Measurements from ENCODE around the gene METTL23.

DNA sequence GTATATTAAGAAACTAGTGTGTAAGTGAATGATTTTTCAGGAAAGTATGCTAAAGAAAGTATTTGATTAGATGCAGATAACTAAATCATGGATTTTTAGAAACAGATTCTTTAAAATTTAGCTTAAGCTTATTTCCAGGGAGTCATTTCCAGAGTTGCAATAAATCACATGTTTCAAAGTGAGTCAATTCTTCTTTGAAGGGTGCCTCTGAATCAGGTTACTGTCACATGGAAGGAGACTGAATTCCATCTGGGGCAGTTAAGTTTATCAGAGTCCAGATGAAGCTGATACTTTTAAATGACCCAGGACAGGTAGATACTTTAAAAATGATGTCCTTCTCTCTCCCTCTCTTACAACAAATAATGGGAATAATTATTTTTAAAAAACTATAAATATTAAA is 16.3 kb downstream of the METTL23 start:
- TF ChIP-seq, protein P1, sequence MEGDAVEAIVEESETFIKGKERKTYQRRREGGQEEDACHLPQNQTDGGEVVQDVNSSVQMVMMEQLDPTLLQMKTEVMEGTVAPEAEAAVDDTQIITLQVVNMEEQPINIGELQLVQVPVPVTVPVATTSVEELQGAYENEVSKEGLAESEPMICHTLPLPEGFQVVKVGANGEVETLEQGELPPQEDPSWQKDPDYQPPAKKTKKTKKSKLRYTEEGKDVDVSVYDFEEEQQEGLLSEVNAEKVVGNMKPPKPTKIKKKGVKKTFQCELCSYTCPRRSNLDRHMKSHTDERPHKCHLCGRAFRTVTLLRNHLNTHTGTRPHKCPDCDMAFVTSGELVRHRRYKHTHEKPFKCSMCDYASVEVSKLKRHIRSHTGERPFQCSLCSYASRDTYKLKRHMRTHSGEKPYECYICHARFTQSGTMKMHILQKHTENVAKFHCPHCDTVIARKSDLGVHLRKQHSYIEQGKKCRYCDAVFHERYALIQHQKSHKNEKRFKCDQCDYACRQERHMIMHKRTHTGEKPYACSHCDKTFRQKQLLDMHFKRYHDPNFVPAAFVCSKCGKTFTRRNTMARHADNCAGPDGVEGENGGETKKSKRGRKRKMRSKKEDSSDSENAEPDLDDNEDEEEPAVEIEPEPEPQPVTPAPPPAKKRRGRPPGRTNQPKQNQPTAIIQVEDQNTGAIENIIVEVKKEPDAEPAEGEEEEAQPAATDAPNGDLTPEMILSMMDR (IDR thresholded peaks at IDR 0.05): no peak
- TF ChIP-seq POLR2A (IDR thresholded peaks at IDR 0.05): no peak

All from lower leg skin (tissue), 3 donors.